Keratinocyte (primary cell): Measurements from ENCODE around the gene IPO11. TPM values are rescaled to one million over a fixed set of nuclear protein-coding genes. Genes with fewer than 3 reads are reported as not detected.

Experiments used
- DNase-seq: peaks from one replicate; pipeline ENCODE4 v3.0.0-alpha.2; 2011; ENCODE audit warnings: low read depth, missing footprints, low spot score
- FAIRE-seq: peaks from 2 replicates; lab custom pipeline; 2011; peaks lifted over from hg19 to GRCh38; lab: Jason Lieb, UNC
- H2AFZ ChIP-seq: 2 replicates; pipeline ENCODE4 v1.6.0; 2012; ENCODE audit warnings: low read length, control low read depth, inconsistent platforms; ENCODE audit not compliant: control insufficient read depth
- H3K27ac ChIP-seq: 2 replicates; pipeline ENCODE4 v1.5.1; 2011; ENCODE audit warnings: low read length; ENCODE audit not compliant: control insufficient read depth, insufficient read depth
- H3K27me3 ChIP-seq: 3 replicates; pipeline ENCODE4 v1.6.0; 2011; ENCODE audit warnings: low read length; ENCODE audit not compliant: control insufficient read depth, insufficient read depth; ENCODE audit errors: extremely low read depth
- H3K36me3 ChIP-seq, 2 experiments: 2 replicates in 1 of 2; 3 replicates in 1 of 2; pipeline ENCODE4 v1.5.1; 2011; ENCODE audit warnings: low read length in 2 of 2, mild to moderate bottlenecking in 1 of 2; ENCODE audit not compliant: control insufficient read depth in 2 of 2, insufficient read depth in 2 of 2; ENCODE audit errors: extremely low read depth in 1 of 2
- H3K4me1 ChIP-seq: 3 replicates; pipeline ENCODE4 v1.5.1; 2011; ENCODE audit warnings: low read length; ENCODE audit not compliant: control insufficient read depth, insufficient read depth; ENCODE audit errors: extremely low read depth
- H3K4me2 ChIP-seq: 3 replicates; pipeline ENCODE4 v1.6.0; 2011; ENCODE audit warnings: low read depth, low read length; ENCODE audit not compliant: control insufficient read depth, insufficient read depth; ENCODE audit errors: extremely low read depth
- H3K4me3 ChIP-seq, 3 experiments: fragments of 200-600 bp in 1 of 3; sonication (generic) in 1 of 3; 2 replicates in 2 of 3; 3 replicates in 1 of 3; pipeline ENCODE4 v1.5.1; 2011 to 2016; ENCODE audit warnings: low read length in 3 of 3, mild to moderate bottlenecking in 3 of 3, control low read depth in 2 of 3, inconsistent platforms in 1 of 3, low read depth in 1 of 3, mixed read lengths in 1 of 3, mixed run types in 1 of 3, moderate library complexity in 1 of 3; ENCODE audit not compliant: control insufficient read depth in 2 of 3, insufficient read depth in 2 of 3; ENCODE audit errors: extremely low read depth in 1 of 3
- H3K79me2 ChIP-seq: 2 replicates; pipeline ENCODE4 v1.6.0; 2012; ENCODE audit warnings: low read length; ENCODE audit not compliant: control insufficient read depth, insufficient read depth
- H3K9ac ChIP-seq: 3 replicates; pipeline ENCODE4 v1.6.0; 2011; ENCODE audit warnings: low read length; ENCODE audit not compliant: control insufficient read depth, insufficient read depth; ENCODE audit errors: extremely low read depth
- H3K9me1 ChIP-seq: 3 replicates; pipeline ENCODE4 v1.6.0; 2011; ENCODE audit warnings: low read length; ENCODE audit not compliant: control insufficient read depth, insufficient read depth; ENCODE audit errors: extremely low read depth
- H3K9me3 ChIP-seq: 2 replicates; pipeline ENCODE4 v1.5.1; 2012; ENCODE audit warnings: low read depth, low read length; ENCODE audit not compliant: control insufficient read depth
- H4K20me1 ChIP-seq: 3 replicates; pipeline ENCODE4 v1.6.0; 2011; ENCODE audit warnings: low read length; ENCODE audit not compliant: control insufficient read depth, insufficient read depth; ENCODE audit errors: extremely low read depth
- EZH2 ChIP-seq: IDR thresholded peaks from one replicate; pipeline ENCODE4 v1.6.1; 2012; ENCODE audit warnings: inconsistent platforms, mild to moderate bottlenecking, low read length, moderate library complexity
- dilution Hi-C: fragments of 300-500 bp; cut with MboI; formaldehyde crosslinking; loops from one replicate; pipeline ENCODE4 v1.7.0; 2020; ENCODE audit warnings: low sequenced_read_pairs; ENCODE audit not compliant: extremely low pct_ligation_motif_present
- polyA plus RNA-seq, 5 experiments: library from polyadenylated mRNA; depleted of rRNA in 3 of 5; stranded (reverse) in 3 of 5; stranded (forward) in 1 of 5; unstranded in 1 of 5; fragments of >200 nt; gene quantifications; 1 replicate in 1 of 5; 2 replicates in 3 of 5; 3 replicates in 1 of 5; pipeline versions ENCODE4 v1.2.1 to v1.2.3, GENCODE V29; 2011 to 2012; ENCODE audit warnings: missing spikeins in 2 of 5, low read depth in 1 of 5, low replicate concordance in 1 of 5
- TF ChIP-seq, protein P1 (sequence below), 3 experiments: IDR thresholded peaks in 1 of 3; conservative IDR thresholded peaks in 1 of 3; optimal IDR thresholded peaks in 1 of 3; 2 replicates in 2 of 3; 3 replicates in 1 of 3; pipeline versions ENCODE3 to v1.5.1; 2011; ENCODE audit warnings: low read length in 3 of 3, mild to moderate bottlenecking in 3 of 3, moderate library complexity in 2 of 3, control low read depth in 1 of 3, inconsistent platforms in 1 of 3; ENCODE audit not compliant: insufficient read depth in 2 of 3; ENCODE audit errors: extremely low read depth in 1 of 3

The IPO11 gene
- polyA plus RNA-seq, 1 donor (not counting 4 experiments of a cell fraction or from before 2014, with no cell fraction given), result 34.7 TPM

GRCh38 chr5:62603934-62604333, 191.4 kb downstream of the IPO11 start:
- Histone ChIP-seq H3K9ac (no peak overlapping the region), H3K27ac (no peak overlapping the region), H3K36me3 (peaks cover 0 to 2% of the 10 kb centered on the region in 2 experiments), H3K27me3 (no peaks in the 10 kb centered on the region), H3K79me2 (no peaks in the 10 kb centered on the region), H3K9me3 (no peaks in the 10 kb centered on the region), H3K9me1 (no peaks in the 10 kb centered on the region), H3K4me3 (no peak overlapping the region), H2AFZ (no peak overlapping the region), H3K4me1 (no peaks in the 10 kb centered on the region), H3K4me2 (no peak overlapping the region), H4K20me1 (no peaks in the 10 kb centered on the region)
- DNase-seq (no peak), FAIRE-seq (no peak)
- TF ChIP-seq, protein P1, sequence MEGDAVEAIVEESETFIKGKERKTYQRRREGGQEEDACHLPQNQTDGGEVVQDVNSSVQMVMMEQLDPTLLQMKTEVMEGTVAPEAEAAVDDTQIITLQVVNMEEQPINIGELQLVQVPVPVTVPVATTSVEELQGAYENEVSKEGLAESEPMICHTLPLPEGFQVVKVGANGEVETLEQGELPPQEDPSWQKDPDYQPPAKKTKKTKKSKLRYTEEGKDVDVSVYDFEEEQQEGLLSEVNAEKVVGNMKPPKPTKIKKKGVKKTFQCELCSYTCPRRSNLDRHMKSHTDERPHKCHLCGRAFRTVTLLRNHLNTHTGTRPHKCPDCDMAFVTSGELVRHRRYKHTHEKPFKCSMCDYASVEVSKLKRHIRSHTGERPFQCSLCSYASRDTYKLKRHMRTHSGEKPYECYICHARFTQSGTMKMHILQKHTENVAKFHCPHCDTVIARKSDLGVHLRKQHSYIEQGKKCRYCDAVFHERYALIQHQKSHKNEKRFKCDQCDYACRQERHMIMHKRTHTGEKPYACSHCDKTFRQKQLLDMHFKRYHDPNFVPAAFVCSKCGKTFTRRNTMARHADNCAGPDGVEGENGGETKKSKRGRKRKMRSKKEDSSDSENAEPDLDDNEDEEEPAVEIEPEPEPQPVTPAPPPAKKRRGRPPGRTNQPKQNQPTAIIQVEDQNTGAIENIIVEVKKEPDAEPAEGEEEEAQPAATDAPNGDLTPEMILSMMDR (optimal IDR thresholded peaks at IDR 0.05 in 1 of 3, IDR thresholded peaks at IDR 0.05 in 1 of 3, conservative IDR thresholded peaks at IDR 0.05 in 1 of 3; ENCODE audit: extremely low read depth in 1 of 3, insufficient read depth in 2 of 3, low read length in 3 of 3), result no peak
- TF ChIP-seq EZH2, result no peak
- dilution Hi-C loops, result no loop called here

GRCh38 chr5:62605638-62606037, 193.1 kb downstream of the IPO11 start:
- Histone ChIP-seq H2AFZ (no peak overlapping the region), H3K4me1 (no peaks in the 10 kb centered on the region), H3K9me3 (no peaks in the 10 kb centered on the region), H3K27ac (no peak overlapping the region), H3K36me3 (peaks cover 2 to 6% of the 10 kb centered on the region in 2 experiments), H3K79me2 (no peaks in the 10 kb centered on the region), H3K27me3 (no peaks in the 10 kb centered on the region), H3K9me1 (no peaks in the 10 kb centered on the region), H3K4me2 (no peak overlapping the region), H3K4me3 (no peak overlapping the region), H4K20me1 (no peaks in the 10 kb centered on the region), H3K9ac (no peak overlapping the region)
- dilution Hi-C loops, result no loop called here
- DNase-seq, result no peak
- FAIRE-seq, result no peak
- TF ChIP-seq, protein P1 (optimal IDR thresholded peaks at IDR 0.05 in 1 of 3, IDR thresholded peaks at IDR 0.05 in 1 of 3, conservative IDR thresholded peaks at IDR 0.05 in 1 of 3; ENCODE audit: extremely low read depth in 1 of 3, insufficient read depth in 2 of 3, low read length in 3 of 3), result no peak
- TF ChIP-seq EZH2, result no peak
